Prostate gland (tissue), 2 donors: Measurements from ENCODE around the gene NPTXR.

Experiments used
- POLR2AphosphoS5 ChIP-seq: sonication (generic); formaldehyde crosslinking; IDR thresholded peaks from one replicate; pipeline ENCODE4 v1.6.1; 2017; ENCODE audit warnings: antibody characterized with exemption
- TF ChIP-seq, protein P1 (sequence below), 4 experiments: fragments of 200-600 bp in 2 of 4; fragments of 450-650 bp in 2 of 4; sonication (generic) in 2 of 4; IDR thresholded peaks; 1 replicate in 3 of 4; 2 replicates in 1 of 4; pipeline ENCODE4 v1.5.1; 2016 to 2019; ENCODE audit warnings: antibody characterized with exemption in 4 of 4, mild to moderate bottlenecking in 2 of 4, moderate library complexity in 2 of 4

DNA sequence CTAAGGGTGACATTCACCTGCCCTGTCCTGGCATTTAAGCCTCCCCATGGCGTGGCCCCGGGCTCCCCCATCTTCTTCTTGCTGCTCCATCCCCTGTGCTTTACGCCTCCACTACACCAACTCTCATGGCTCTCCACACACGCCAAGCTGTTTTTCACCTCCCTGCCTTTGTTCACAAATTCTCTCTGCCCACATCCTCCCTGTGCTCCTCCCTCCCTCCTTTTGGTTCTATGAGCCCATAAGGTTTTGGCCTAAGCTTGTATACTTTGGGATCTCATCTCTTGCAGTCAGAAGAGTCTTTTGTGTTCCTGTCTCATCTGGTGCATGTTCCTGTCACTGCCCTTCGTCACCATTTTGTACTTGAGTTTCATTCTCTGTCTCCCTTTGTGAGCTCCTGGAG, 45.3 kb downstream of the NPTXR start:
- TF ChIP-seq, protein P1, sequence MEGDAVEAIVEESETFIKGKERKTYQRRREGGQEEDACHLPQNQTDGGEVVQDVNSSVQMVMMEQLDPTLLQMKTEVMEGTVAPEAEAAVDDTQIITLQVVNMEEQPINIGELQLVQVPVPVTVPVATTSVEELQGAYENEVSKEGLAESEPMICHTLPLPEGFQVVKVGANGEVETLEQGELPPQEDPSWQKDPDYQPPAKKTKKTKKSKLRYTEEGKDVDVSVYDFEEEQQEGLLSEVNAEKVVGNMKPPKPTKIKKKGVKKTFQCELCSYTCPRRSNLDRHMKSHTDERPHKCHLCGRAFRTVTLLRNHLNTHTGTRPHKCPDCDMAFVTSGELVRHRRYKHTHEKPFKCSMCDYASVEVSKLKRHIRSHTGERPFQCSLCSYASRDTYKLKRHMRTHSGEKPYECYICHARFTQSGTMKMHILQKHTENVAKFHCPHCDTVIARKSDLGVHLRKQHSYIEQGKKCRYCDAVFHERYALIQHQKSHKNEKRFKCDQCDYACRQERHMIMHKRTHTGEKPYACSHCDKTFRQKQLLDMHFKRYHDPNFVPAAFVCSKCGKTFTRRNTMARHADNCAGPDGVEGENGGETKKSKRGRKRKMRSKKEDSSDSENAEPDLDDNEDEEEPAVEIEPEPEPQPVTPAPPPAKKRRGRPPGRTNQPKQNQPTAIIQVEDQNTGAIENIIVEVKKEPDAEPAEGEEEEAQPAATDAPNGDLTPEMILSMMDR (IDR thresholded peaks at IDR 0.05): no peak
- no peak for TF ChIP-seq POLR2AphosphoS5
